HuH-7 (cell line): ENCODE results near the gene NEMF.
"Not testable (repeated sequence)": the region's sequence is repeated elsewhere in the genome, so short reads cannot be mapped to it uniquely, and the experiment has no call there.

Experiments used
- DNase-seq: peaks from one replicate; pipeline ENCODE4 v3.0.0; 2011; ENCODE audit warnings: low spot score

The NEMF gene

GRCh38 chr14:49852301-49853157 is at the start of gene NEMF:
Gene NEMF (minus strand): TSS chr14:49852788. CDS start chr14:49852753, 35 bp downstream.
- peak; percentile 48 for DNase-seq

GRCh38 chr14:49900973-49901372 is 48.4 kb upstream of the NEMF start:
- DNase-seq, result no peak

- DNase-seq, result no peak
Measured at GRCh38 chr14:49898485-49898884, 45.9 kb upstream of the NEMF start.

- DNase-seq, result no peak
Measured at GRCh38 chr14:49897965-49898364, 45.4 kb upstream of the NEMF start.

GRCh38 chr14:49897414-49897813 is 44.8 kb upstream of the NEMF start:
- DNase-seq, result no peak

- no peak for DNase-seq
Measured at GRCh38 chr14:49896966-49897365, 44.4 kb upstream of the NEMF start.

GRCh38 chr14:49896272-49896671 is 43.7 kb upstream of the NEMF start:
- DNase-seq, result not testable (repeated sequence)

GRCh38 chr14:49895480-49895879 is 42.9 kb upstream of the NEMF start:
- no peak for DNase-seq

- not testable (repeated sequence) for DNase-seq
Measured at GRCh38 chr14:49894214-49895107, 41.9 kb upstream of the NEMF start.

- no peak for DNase-seq
Measured at GRCh38 chr14:49893309-49894213, 41.0 kb upstream of the NEMF start.

GRCh38 chr14:49892636-49893308 is 40.2 kb upstream of the NEMF start, which contains the start of gene ARF6:
Gene ARF6 (plus strand): TSS chr14:49893082. CDS start chr14:49893737, 655 bp downstream.
- peak; percentile 80 for DNase-seq

GRCh38 chr14:49892301-49892635 is 39.7 kb upstream of the NEMF start:
- peak; percentile 55 for DNase-seq

- no peak for DNase-seq
Measured at GRCh38 chr14:49888293-49888692, 35.7 kb upstream of the NEMF start.

- DNase-seq, result no peak
Measured at GRCh38 chr14:49886523-49886922, 33.9 kb upstream of the NEMF start.

GRCh38 chr14:49882826-49883694 is 30.5 kb upstream of the NEMF start:
- no peak for DNase-seq

- no peak for DNase-seq
Measured at GRCh38 chr14:49881350-49882001, 28.9 kb upstream of the NEMF start.

- DNase-seq, result no peak
Measured at GRCh38 chr14:49880267-49881064, 27.9 kb upstream of the NEMF start.

- DNase-seq, result peak; percentile 39
Measured at GRCh38 chr14:49879646-49880204, 27.1 kb upstream of the NEMF start.
